IPS DF 19.7 (cell line): Measurements from ENCODE around the gene ZNF76.

Source experiments
- DNase-seq: peaks from one replicate; pipeline ENCODE4 v3.0.0-alpha.2; 2013; ENCODE audit warnings: low read depth, low spot score

The ZNF76 gene

DNA sequence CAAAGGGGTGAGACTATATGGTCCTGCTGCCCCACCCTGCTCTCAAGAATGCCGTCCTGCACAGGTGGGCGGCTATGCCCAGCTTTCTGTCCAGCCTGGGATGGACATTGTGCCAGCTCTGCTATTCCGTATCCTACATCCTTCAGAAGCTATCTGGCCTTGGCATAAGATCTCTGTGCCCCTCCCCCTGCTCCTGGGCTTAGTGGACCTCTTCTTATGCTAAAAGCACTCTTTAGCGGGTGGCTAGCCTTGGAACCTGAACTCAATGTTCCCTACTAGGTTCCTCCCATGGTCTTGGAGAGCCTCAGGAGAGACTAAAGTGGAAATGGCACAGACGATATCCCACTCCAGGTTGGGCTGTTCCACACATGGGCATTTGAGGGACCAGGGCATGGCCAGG, 23.3 kb upstream of the ZNF76 start:
- DNase-seq = no peak

DNA sequence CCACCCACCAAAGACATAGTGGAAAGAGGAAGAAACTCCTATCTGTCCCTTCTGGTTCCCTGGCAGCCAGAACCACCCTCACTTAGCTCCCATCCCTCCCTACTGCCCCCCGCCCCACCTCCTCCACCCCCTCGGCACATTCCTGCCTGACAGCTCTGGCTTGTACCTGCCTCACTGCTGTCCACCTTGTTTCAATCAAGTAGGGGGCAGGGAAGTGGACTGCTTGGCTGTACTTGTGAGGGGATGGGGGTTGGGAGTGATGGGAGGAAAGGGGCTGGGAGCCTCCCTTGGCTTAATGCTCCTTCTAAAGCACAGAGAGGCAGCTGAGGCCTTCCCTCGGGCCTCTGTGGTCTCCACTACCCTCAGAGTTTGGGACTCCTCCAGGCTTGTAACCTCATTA, 22.1 kb upstream of the ZNF76 start:
- DNase-seq = no peak

DNA sequence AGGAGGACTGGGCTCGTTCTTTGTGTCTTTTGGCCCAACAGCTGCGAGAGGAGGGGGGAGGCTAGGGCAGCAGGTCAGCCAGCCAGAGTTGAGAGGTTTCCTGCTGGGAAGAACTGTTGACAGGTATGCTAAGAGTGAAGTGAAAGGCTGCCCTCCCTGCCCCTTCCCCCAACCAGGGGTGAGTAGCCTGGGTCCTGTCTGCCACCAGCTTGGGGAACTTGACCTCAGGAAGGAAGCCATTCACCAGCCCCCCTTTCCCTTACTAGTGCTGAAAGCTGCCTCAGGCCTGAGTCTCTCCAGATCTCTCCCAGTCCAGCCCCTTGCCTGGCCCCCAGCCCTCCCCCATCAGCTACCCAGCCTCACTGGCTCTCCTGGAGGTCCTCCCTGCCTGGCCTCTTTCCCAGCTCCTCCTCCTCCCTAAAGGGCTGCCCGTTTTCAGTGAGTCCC, 20.7 kb upstream of the ZNF76 start:
- DNase-seq = peak; percentile 65

DNA sequence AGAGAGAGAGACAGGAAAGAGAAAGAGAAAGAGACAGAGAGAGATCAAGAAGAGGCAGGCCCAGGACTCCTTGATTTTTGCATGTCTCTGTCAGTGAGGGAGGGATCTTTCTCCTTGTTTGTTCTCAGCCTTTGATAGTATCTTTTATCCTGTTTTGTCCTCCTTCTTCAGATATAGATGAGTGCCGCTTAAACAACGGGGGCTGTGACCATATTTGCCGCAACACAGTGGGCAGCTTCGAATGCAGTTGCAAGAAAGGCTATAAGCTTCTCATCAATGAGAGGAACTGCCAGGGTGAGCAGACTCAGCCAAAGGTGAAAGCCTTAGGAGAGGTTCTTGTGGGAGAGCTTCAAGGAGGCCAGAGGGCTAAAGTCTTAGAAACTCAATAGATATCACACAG, 20.0 kb upstream of the ZNF76 start:
- no peak for DNase-seq

DNA sequence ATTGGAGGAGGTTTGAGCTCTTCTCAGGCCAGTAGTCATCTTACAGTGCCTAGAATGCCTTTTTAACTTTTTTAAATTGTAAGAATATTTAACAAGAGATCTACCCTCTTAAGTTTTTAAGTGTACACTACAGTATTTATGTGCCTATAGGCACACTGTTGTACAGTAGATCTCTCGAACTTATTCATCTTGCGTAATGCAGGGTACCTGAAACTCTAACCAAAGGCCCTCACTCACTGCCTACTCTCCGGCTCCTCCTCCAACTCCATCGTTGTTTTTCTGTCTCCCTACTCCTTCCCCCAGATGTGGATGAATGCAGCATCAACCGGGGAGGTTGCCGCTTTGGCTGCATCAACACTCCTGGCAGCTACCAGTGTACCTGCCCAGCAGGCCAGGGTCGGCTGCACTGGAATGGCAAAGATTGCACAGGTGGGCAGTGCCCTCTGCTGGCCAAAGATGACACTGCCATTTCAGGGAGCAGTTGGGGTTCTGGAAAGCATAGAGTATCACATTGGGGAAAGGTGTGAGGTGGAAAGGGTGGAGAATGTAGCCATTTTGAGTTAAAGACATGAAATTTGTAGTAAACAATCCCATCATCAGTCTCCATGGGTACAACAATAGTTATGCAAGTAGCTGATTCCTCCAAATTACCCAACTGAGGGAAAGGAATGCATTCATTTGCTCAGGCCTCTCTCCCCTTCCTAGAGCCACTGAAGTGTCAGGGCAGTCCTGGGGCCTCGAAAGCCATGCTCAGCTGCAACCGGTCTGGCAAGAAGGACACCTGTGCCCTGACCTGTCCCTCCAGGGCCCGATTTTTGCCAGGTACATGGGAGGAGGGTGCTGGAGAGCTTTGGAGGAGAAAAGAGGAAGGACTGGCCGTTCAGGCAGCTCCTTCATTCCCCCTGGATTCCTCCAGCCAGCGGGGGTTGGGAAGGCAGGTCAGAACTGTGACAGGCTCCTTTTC, 18.4 kb upstream of the ZNF76 start:
- peak; percentile 25 for DNase-seq

DNA sequence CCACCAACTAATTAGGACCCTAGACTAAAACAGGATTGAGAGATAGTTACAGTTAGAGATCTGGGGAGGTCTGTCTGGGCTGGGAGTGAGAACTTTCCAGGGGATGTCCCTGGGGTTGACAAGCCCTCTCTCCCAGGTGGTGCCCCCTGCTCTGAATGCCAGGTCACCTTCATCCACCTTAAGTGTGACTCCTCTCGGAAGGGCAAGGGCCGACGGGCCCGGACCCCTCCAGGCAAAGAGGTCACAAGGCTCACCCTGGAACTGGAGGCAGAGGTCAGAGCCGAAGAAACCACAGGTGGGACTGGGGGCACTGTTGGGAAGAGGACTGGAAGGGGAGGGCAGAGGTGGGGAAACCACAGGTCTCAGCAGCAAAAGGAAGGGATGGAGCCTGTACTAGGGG, 17.0 kb upstream of the ZNF76 start:
- DNase-seq = no peak

DNA sequence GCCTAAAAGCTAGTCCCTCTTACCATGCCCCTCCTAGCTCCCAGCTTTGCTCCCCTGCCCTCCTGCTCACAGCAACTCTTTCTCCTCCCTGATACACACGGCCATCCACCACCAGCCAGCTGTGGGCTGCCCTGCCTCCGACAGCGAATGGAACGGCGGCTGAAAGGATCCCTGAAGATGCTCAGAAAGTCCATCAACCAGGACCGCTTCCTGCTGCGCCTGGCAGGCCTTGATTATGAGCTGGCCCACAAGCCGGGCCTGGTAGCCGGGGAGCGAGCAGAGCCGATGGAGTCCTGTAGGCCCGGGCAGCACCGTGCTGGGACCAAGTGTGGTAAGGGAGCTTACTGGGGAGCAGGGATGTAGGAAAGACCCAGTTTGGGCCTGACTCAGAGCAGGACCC, 16.6 kb upstream of the ZNF76 start:
- no peak for DNase-seq

DNA sequence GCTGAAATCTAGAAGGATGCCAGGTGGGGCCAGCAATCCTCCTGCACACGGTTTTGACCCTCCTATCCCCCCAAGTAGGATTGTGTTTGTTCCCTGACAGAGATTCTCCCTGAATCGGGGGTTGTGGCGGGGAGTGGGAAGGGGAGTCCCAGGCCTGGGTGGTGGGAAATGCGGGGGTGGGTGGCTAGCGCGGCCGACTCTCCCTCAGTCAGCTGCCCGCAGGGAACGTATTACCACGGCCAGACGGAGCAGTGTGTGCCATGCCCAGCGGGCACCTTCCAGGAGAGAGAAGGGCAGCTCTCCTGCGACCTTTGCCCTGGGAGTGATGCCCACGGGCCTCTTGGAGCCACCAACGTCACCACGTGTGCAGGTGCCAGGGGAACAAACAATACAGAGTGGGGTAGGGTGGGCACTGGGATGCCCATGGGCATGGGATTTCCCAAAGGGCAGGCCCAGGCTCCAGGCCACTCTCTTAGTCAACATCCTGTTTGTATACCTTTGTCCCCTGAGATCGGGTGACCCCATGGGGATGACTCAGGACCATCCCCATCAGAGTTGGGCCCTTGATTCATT, 16.1 kb upstream of the ZNF76 start:
- no peak for DNase-seq

DNA sequence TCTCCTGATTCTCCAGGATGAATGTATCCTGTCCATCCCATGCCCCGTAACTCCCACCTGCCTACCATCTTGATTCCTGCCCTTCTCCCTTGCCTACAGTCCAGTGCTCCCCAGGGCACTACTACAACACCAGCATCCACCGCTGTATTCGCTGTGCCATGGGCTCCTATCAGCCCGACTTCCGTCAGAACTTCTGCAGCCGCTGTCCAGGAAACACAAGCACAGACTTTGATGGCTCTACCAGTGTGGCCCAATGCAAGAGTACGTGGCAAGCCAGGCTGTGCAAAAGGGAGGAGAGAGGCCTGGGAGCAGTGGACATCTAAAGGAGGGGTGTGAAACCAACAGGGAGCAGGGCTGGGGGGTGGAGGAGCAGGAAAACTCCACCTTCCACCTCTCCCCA, 15.0 kb upstream of the ZNF76 start:
- no peak for DNase-seq

DNA sequence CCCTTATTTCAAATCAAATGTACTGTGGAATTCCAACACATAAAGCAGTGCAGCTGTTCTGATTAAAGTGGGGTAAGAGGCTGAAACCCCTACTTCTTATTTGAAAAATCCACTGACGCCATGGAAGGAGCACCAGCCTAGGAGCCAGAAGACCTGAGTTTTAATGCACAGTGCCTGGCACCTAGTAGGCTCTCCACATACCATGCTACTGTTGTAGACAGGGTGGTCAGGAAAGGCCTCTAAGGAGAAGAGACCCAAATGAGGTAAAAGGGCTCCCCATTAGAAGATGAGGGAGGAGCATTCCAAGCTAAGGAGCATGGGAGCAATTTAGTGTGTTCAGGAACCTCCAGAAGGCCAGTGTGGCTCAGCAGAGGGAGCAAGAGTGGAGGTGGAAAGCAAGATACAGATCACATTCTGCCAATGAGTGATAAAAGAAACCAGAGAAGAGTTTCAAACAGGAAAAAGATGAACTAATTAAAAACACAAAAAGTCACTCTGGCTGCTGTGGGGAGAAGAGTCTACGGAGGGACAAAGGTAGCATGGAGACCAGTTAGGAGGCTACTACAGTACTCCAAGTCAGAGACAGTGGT, 11.8 kb upstream of the ZNF76 start:
- no peak for DNase-seq

DNA sequence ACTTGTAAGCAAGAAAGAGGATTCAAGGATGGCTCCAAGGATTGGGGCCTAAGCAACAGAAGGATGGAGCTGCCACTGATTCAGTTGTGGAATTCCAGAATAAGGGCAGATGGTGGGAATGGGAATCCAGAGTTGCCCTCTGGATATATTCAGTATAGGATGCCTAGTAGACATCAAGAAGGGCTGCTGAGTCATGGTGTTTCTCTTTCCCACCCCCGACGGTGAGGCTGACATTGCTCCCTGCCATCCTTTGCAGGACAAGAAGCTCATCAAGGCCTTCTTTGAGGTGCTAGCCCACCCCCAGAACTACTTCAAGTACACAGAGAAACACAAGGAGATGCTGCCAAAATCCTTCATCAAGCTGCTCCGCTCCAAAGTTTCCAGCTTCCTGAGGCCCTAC, 11.2 kb upstream of the ZNF76 start:
- DNase-seq = no peak

DNA sequence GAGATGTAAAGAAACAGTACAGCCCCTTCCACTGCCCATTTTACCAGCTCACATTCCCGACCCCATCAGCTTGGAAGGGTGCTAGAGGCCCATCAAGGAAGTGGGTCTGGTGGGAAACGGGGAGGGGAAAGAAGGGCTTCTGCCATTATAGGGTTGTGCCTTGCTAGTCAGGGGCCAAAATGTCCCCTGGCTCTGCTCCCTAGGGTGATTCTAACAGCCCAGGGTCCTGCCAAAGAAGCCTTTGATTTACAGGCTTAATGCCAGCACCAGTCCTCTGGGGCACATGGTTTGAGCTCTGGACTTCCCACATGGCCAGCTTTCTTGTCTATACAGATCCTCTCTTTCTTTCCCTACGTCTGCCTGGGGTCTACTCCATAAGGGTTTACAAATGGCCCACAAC, 10.6 kb upstream of the ZNF76 start:
- DNase-seq = no peak

DNA sequence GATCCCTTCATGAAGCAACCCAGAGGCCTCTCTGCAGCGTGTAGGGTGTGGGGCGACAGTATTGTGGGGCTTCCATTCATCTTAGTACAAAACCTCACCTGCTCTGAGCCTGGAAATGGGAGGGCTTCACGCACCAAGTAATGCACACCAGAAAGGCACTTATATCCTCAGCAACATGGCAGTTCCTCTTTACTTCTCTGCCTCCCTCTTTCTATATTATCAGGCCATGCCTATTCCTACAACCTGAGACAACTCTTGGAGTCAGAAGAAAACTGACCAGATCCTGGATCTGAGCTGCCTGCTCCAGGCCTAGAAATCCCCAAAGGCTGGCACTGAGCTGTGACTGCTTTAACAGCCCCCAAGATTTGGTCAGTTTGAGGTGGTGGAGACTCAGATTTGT, 7.6 kb upstream of the ZNF76 start:
- no peak for DNase-seq

DNA sequence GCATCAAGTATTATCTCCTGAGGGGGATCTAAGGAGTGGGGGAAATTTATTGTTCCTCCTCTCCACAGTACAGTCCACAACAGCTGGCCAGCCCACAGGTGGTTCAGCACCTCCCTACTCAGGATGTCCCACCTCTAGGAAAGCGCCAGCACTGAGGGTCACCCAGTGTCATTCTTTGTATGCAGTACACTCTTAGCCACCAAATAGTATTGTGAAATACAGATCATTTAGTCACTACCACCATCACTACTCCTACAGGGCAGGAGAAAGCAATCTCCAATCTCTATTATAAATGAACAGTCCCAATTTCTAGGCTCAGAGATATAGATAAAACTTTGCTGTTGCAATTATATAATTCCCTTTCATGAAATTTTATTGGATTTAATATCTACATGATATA, 6.3 kb upstream of the ZNF76 start:
- no peak for DNase-seq

DNA sequence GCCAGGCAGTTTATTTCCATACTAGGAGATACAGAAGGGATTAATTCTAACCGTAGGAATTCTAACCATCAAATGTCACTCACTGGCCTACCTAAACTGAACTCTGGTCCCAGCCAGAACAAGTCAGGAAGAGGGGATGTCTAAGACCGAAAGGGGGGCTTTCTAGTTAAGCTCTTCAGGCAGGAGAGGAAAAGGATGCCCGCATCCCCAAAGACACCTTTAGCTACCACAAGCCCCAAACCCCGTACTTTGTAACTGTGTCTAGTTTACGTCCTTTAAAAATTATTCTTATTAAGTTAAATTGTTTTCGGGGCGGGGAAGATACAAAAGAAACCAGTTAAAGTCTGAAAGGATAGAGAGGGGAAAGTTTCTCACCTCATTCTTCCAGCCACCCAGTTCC, 1.2 kb upstream of the ZNF76 start:
- no peak for DNase-seq

DNA sequence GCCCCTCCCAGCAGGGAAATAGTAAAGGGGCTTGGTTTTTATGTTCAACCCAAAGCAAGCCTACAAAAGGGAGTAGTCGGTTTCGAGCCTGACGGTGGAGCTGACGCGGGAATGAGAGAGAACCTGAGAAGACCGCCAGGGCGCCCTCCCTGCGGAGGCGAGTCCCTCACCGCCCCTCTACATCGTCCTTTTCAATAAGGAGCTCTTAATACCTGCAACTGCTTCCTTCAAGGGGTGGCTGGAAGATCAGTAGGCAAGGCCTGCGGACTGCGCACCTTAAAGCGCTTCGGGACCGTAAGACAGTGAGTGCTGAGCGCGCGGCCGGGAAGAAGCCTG, 709 bp upstream of the ZNF76 start:
- DNase-seq = no peak

DNA sequence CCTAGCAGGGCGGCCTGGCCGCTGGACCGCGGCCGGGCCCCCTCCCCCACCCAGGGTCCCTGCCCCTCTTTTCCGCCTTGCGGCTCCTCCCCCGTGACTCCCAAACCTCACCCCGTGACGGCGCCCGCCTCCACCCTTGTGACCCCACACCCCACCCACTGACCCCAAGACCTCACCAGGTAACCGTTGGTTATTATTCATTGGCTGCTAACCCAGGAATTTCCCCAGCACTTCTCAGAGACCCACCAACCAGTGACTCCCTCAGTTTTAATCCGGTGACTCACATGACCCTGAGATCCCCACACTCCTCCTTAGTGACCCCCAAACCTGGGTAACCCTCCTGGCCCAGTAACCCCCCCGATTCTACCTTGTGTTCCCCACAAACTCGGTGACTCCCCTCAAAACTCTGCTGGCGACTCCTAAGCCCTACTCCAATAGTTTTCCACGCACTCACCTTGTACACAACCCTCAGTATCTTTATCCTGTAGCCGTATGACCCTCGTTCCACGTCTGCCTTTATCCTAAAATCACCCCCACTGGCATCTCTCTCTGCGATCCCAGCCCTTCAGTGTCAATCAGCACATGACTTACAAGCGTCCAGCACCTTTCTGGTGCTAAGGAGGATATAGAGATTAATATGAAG, 534 bp downstream of the ZNF76 start:
- peak; percentile 80 for DNase-seq

DNA sequence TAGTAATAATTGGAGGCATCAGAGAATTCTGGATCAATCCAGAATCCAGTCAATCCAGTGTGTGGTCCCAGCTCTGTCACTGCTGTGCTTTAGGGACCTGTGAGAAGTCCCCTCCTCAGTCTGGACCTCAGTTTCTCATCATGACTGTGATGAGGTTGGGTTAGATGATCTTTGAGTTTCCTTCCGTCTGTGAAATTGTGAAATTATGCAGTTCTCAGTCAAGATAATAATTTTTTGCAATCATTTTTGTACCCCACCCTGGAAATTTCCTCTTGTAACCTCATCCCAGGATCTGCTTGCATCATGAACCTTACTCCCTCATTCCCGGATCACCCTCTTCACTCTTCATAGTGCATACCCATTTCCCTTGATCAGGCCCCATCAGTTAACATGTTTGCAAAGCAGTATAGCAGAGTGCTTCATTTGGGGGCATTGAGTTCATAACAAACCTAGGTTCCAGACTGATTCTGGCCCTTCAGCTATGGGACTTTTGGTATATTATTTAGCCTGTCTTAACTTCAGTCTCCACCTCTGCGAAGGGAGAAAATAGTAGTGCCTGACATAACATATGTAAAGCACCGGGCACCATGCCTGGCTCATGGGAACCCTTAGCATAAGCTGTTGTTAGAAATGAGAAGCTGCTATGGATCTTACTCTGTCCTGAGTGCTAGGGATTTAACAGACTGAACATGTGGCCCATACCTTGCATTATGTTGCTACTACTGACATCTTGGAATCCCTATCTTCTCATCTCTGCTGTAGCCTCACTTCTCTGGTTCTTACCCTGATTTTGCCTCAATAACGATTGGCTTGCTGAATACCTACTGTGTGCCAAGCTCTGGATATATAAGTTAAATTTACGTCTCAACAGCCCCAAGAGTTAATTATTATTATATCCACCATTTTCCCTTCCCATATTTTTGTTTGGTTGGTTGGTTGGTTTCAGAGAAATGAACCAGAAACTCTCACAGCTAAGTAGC, 1.3 kb downstream of the ZNF76 start:
- no peak for DNase-seq

DNA sequence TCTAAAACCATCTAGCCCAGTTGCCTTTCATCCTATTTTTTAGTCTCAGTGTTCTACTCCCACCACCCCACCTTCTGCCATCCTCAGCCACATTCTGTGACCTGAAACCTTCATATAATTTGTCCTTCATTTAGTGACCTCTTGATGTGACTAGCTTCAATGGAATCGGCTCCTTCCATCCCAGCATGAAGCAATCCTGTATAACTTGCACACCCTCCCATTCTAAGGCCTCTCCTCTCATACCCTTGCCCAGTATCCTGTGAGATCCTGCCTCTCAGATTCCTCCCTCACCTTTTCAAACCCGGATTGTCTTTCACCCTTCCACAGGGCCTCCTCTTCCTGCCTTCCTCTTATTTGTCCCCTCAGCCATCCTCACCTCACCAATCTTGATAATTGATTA, 3.1 kb downstream of the ZNF76 start:
- no peak for DNase-seq

DNA sequence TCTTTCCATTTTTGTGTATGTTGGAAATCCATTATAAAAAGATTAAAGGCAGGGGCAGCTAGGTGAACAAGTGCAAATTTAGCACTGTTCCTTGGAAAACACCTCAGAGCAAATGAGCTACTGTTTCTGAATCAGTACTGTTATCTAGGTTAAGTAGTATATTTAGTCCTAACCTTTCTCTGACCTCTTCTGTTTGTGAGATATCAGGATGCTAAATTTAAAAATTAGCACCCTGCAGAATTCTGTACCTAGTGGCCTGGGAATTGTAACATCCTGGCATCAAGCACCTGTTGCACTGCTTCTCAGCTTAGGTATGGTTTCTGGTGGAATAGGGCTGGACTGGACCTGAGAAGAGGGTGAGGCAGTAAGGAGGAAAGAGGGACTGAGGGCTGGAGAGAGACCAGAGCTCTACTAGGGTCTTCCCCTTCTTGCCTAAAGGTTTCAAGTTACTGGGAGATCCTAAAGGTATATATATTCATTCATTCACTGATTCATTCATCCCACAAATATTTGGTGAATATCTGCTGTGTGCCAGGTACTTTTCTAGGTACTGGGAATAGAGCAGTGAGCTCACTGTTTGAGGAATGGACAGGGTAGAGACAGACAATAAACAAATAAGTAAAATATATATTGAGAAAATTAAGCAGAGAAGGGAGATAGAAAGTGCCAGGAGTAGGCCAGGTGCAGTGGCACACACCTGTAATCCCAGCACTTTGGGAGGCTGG, 5.2 kb downstream of the ZNF76 start:
- no peak for DNase-seq

DNA sequence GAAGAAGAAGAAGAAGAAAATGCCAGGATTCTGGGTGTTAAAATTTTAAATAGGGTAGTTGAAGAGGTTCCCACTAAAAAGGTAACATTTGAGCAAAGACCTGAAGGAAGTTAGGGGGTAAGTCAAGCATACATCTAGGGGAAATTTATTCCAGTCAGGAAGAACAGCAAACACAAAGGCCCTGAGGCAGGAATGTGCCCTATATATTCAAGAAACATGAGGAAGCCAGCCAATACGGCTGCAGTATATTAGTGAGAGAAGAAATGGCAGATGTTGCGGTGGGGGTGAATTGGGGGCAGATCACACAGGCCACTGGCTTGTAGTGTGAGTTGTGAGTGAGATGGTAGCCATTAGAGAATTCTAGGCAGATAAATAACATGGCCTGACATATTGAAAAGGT, 6.0 kb downstream of the ZNF76 start:
- DNase-seq = no peak
